Small intestine (tissue), 7 donors: ENCODE data around the gene MXD3. TPM values are rescaled to one million over a fixed set of nuclear protein-coding genes. Genes with fewer than 3 reads are reported as not detected.
A peak's percentile ranks its signal among the peaks of the same experiment; 100 is the strongest.

Source experiments
- DNase-seq, 2 donors: peaks; one replicate each; pipeline versions ENCODE4 v3.0.0 to v3.0.0-alpha.2; 2013
- FAIRE-seq: peaks from 2 replicates; lab custom pipeline; 2012; peaks lifted over from hg19 to GRCh38; lab: Jason Lieb, UNC
- H3K27ac ChIP-seq, 3 donors: one replicate each; pipeline ENCODE4 v1.5.1; 2013; ENCODE audit warnings: low read length in 2 of 3, mild to moderate bottlenecking in 2 of 3, control low read depth in 1 of 3, inconsistent platforms in 1 of 3, low read depth in 1 of 3, moderate library complexity in 1 of 3
- H3K27me3 ChIP-seq, 3 donors: one replicate each; pipeline ENCODE4 v1.6.1; 2013; ENCODE audit warnings: low read length in 3 of 3, inconsistent platforms in 1 of 3; ENCODE audit not compliant: control insufficient read depth in 3 of 3, insufficient read depth in 3 of 3
- H3K36me3 ChIP-seq, 3 donors: one replicate each; pipeline ENCODE4 v1.6.1; 2013; ENCODE audit warnings: low read length in 3 of 3, inconsistent platforms in 1 of 3, low read depth in 1 of 3, mild to moderate bottlenecking in 1 of 3, moderate library complexity in 1 of 3; ENCODE audit not compliant: control insufficient read depth in 3 of 3, insufficient read depth in 2 of 3
- H3K4me1 ChIP-seq, 3 donors: one replicate each; pipeline ENCODE4 v1.6.1; 2013; ENCODE audit warnings: low read length in 2 of 3, inconsistent platforms in 1 of 3, low read depth in 1 of 3, mild to moderate bottlenecking in 1 of 3, moderate library complexity in 1 of 3; ENCODE audit not compliant: control insufficient read depth in 3 of 3, insufficient read depth in 2 of 3
- H3K4me3 ChIP-seq, 3 donors: one replicate each; pipeline ENCODE4 v1.5.1; 2013; ENCODE audit warnings: low read length in 3 of 3, control low read depth in 1 of 3, inconsistent platforms in 1 of 3, low read depth in 1 of 3, mild to moderate bottlenecking in 1 of 3, moderate library complexity in 1 of 3
- H3K9me3 ChIP-seq, 2 donors: one replicate each; pipeline ENCODE4 v1.6.1; 2013; ENCODE audit warnings: low read depth in 1 of 2, low read length in 1 of 2; ENCODE audit not compliant: control insufficient read depth in 2 of 2, insufficient read depth in 1 of 2
- WGBS, 3 donors: extraction: QIAGEN DNeasy Blood & Tissue Kit; methylation state at CpG; one replicate each; pipeline ENCODE4 v1.1.7; 2013; 5-methylcytosine and 5-hydroxymethylcytosine counted together
- polyA plus RNA-seq, 4 donors: library from polyadenylated mRNA; stranded (reverse) in 3 of 4; unstranded in 1 of 4; fragments of 200-250 nt in 3 of 4; fragments of 120-200 nt in 1 of 4; gene quantifications; one replicate each; pipeline versions ENCODE4 v1.2.1 to v1.2.3, GENCODE V29; 2013
- donor health status: healthy with polysubstance abuse.
- donor health status: control.
- donor health status: control.
- donor health status: Bipolar disorder and iron deficiency.
- donor health status: healthy.

The MXD3 gene
- polyA plus RNA-seq, 4 donors = 11.9 to 22.9 (median 14.4) TPM

- peak; percentile 69 to 80 for DNase-seq
- FAIRE-seq = no peak
- peaks cover 0 to 21% (median 0%) of the 10 kb centered on the region in 3 donors for H3K4me1 ChIP-seq
- no peak overlapping the region for H3K4me3 ChIP-seq
- H3K27me3 ChIP-seq = no peaks in the 10 kb centered on the region
- H3K27ac ChIP-seq = peak overlapping the region in 1 of 3 donors; percentile 58
- no peaks in the 10 kb centered on the region for H3K9me3 ChIP-seq
- WGBS, 3 donors = 12 to 62% (median 38%) methylated on average over 1 of the region's 1 CpG
- H3K36me3 ChIP-seq = peaks cover 0 to 29% (median 2%) of the 10 kb centered on the region in 3 donors
Observed at GRCh38 chr5:177325868-177326381, 14.2 kb upstream of the MXD3 start.

- DNase-seq (no peak), FAIRE-seq (no peak)
- no peak overlapping the region for H3K27ac ChIP-seq
- H3K4me3 ChIP-seq = no peak overlapping the region
- peaks cover 0 to 11% (median 0%) of the 10 kb centered on the region in 3 donors for H3K4me1 ChIP-seq
- no peaks in the 10 kb centered on the region for H3K9me3 ChIP-seq
- 80 to 93% (median 92%) methylated on average over 7 of the region's 7 CpGs for WGBS, 3 donors
- H3K27me3 ChIP-seq = no peaks in the 10 kb centered on the region
- H3K36me3 ChIP-seq = peaks cover 0 to 24% (median 0%) of the 10 kb centered on the region in 3 donors
Observed at GRCh38 chr5:177320879-177321278, 9.2 kb upstream of the MXD3 start.

DNA sequence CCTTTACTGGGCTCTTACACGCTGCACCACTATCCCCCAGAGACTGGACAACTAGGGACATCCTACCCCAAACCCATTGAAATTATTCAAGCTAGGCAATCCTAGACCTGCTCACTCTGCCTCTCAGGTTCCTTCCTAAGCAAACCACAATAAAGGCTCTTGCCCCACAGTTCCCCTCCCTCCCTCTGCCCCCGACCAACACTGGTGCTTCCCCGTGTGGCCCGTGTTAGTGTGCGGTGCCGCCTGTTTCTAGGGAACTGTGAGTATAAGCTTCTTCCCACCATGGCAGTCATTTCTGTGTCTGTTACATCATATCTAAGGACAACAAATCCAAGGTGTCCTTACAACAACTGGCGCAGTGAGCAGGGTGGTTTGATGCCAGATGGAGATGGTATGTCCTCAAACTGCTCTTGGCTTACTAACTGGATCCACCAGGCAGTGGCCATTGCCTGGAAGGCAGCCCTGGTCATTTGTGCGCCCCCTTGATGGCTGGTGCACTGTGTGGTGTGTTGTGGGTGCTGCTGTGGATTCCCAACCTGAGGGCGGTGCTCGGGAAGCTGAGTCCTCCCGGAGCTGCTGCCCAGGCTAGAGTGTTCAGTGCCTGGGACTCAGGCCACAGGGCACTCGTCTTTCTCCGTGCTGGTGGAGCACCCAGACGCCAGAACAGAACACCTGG lies 8.4 kb upstream of the MXD3 start:
- DNase-seq (no peak), FAIRE-seq (no peak)
- Histone ChIP-seq H3K9me3 (no peaks in the 10 kb centered on the region), H3K27ac (no peak overlapping the region), H3K4me1 (peaks cover 0 to 2% (median 0%) of the 10 kb centered on the region in 3 donors), H3K4me3 (no peak overlapping the region), H3K36me3 (peaks cover 0 to 30% (median 0%) of the 10 kb centered on the region in 3 donors), H3K27me3 (no peaks in the 10 kb centered on the region)
- 91 to 93% (median 92%) methylated on average over 14 of the region's 14 CpGs for WGBS, 3 donors

- peaks cover 0 to 3% (median 0%) of the 10 kb centered on the region in 3 donors for H3K4me1 ChIP-seq
- DNase-seq = peak; percentile 86 to 89
- no peak for FAIRE-seq
- WGBS, 3 donors = 15 to 31% (median 31%) methylated on average over 7 of the region's 7 CpGs
- peak overlapping the region in 1 of 3 donors; percentile 21 for H3K27ac ChIP-seq
- no peak overlapping the region for H3K4me3 ChIP-seq
- H3K27me3 ChIP-seq = no peaks in the 10 kb centered on the region
- H3K9me3 ChIP-seq = no peaks in the 10 kb centered on the region
- peaks cover 0 to 31% (median 0%) of the 10 kb centered on the region in 3 donors for H3K36me3 ChIP-seq
Observed at GRCh38 chr5:177317959-177318377, 6.3 kb upstream of the MXD3 start.

DNA sequence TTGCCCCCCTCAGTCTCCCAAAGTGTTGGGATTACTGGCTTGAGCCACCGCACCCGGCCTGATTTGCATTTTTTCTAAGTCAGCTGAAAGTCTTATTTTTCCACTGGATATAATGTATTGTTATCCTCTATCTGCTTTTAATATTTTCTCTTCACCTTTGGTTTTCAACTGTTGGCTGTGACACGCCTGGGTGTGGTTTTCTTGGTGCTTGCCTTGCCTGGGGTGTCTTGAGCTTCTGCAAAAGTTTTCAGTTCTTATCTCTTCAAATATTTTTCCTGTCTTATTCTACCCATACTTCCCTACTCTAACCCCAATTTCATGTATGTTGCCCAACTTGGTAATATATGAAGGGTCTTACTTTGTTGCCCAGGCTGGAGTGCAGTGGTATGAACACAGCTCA lies 4.3 kb upstream of the MXD3 start:
- FAIRE-seq = no peak
- WGBS, 3 donors = 73 to 95% (median 86%) methylated on average over 3 of the region's 3 CpGs

DNA sequence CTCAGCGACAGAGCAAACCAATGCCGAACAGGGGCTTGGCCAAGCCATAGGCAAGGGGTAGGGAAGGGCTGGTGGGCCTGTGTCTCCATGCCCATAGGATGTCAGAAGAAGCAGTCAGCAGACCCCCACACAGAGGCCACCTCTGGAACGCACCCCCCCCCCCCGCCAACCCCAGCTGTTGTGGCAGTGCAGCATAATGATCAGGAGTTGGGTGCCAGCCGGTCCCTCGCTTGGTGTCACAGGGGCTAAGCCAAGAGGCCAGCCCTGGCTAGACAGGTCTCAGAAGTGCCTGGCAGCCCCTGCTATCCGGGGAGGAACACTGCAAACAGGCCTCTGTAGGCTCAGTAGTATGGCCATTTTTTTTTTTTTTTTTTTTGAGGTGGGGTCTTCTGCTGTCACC lies 3.7 kb upstream of the MXD3 start:
- Histone ChIP-seq H3K27me3 (no peaks in the 10 kb centered on the region), H3K36me3 (peaks cover 0 to 33% (median 0%) of the 10 kb centered on the region in 3 donors), H3K4me1 (peaks cover 3 to 22% (median 3%) of the 10 kb centered on the region in 3 donors), H3K9me3 (no peaks in the 10 kb centered on the region), H3K4me3 (no peak overlapping the region), H3K27ac (no peak overlapping the region)
- DNase-seq (no peak), FAIRE-seq (no peak)
- 90 to 97% (median 93%) methylated on average over 7 of the region's 7 CpGs for WGBS, 3 donors

More for the DNA sequence above, 4.3 kb upstream of the MXD3 start:
- Histone ChIP-seq H3K4me1 (peaks cover under 1 to 16% (median 3%) of the 10 kb centered on the region in 3 donors), H3K36me3 (peaks cover 0 to 33% (median 0%) of the 10 kb centered on the region in 3 donors), H3K9me3 (no peaks in the 10 kb centered on the region), H3K27me3 (no peaks in the 10 kb centered on the region), H3K27ac (no peak overlapping the region), H3K4me3 (no peak overlapping the region)
- no peak for DNase-seq

DNA sequence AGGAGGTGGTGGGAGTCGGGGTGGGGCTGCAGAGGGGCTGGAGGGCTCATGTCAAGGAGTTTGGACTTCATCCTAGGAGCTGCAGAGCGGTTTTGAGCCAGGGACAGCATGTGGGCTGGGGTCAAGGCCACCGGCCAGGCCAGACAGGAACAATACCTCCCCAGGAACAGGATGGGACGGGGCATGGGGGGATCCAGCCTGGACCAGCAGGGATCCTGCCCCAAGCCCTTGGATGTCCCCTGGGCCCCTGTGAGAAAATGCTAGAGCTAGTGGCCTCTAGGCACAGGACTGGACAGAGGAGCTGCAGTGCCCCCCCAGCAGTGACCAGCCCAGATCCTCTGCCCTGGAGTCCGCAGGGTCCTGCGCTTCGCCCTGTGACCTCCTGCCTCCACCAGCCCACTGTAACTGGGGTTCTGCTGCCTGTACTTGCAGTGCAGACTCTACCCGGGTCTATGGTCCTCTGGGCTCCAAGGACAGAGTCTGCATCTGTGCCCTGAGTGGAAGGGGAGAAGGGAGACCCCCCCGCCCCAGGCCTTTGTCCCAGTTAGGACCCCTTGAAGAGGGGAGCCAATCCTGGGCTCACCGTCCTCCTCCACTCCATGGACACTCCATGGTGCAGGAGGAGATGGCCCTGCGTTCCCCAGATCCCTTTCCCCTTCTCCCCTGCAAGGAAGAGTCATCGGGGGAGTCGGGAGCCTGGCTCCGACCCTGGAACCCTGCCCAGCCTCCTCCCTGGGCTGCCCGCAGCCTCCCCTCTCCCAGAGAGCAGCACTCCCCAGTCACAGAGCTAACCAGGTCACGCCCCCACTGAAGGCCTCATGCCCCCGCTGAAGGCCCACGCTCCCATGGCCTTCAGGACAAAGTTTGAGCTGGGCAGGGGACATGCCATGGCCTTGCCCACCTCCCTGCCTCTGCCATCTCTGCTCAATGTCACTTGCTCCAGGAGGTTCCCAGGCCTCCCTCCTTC lies 3.0 kb upstream of the MXD3 start:
- 88 to 92% (median 91%) methylated on average over 14 to 18 of the region's 18 CpGs for WGBS, 3 donors
- H3K27me3 ChIP-seq = no peaks in the 10 kb centered on the region
- FAIRE-seq (no peak), DNase-seq (no peak)
- peaks cover 3 to 28% (median 3%) of the 10 kb centered on the region in 3 donors for H3K4me1 ChIP-seq
- H3K4me3 ChIP-seq = no peak overlapping the region
- H3K9me3 ChIP-seq = no peaks in the 10 kb centered on the region
- H3K36me3 ChIP-seq = peaks cover 0 to 32% (median 0%) of the 10 kb centered on the region in 3 donors
- H3K27ac ChIP-seq = no peak overlapping the region
